ENCODE results near the gene FREY1. TPM values are rescaled to one million over a fixed set of nuclear protein-coding genes. Genes with fewer than 3 reads are reported as not detected.

Gene FREY1
- total and polyA plus RNA-seq, 9 of the 15 experiments (the other 6 are each of a cell fraction or from before 2014, with no cell fraction given): 0.25 to 1.5 (median 1.1) TPM; not detected in 5

- FAIRE-seq: peak; percentile 93
- CTCF ChIA-PET (ENCODE audit: low intra/inter-chr PET ratio): no interaction called here
- TF ChIP-seq CHD4 (IDR thresholded peaks at IDR 0.05; ENCODE audit: insufficient read depth, insufficient replicate concordance, low read depth, low read length, poor library complexity, severe bottlenecking): no peak
- TF ChIP-seq ZEB2 (IDR thresholded peaks at IDR 0.05): no peak
- TF ChIP-seq TBP (optimal IDR thresholded peaks at IDR 0.05; ENCODE audit: low read depth, low read length): peak; percentile 77
- TF ChIP-seq MGA (IDR thresholded peaks at IDR 0.05): no peak
- peak; percentile 99 for TF ChIP-seq GABPB1 (CRISPR knock-in tag; IDR thresholded peaks at IDR 0.05)
- no peak for TF ChIP-seq ZNF551 (CRISPR knock-in tag; IDR thresholded peaks at IDR 0.05)
Observed at GRCh38 chr11:45917623-45918330, 10.7 kb upstream of the FREY1 start, which contains the start of gene PEX16. Gene PEX16, minus strand, starts transcription at chr11:45917877. Its CDS starts 66 bp downstream, at chr11:45917811.

More at GRCh38 chr11:45917623-45918330, 10.7 kb upstream of the FREY1 start, which contains the start of gene PEX16:
- peak within 1 kb of the TSS; percentile 94 for H3K4me2 ChIP-seq (ENCODE audit: insufficient read depth, low read length)
- peaks cover 6 to 50% of the 10 kb centered on the region in 2 experiments for H3K4me1 ChIP-seq (replicated peaks in 1 of 2; ENCODE audit: control insufficient read depth in 2 of 2, insufficient read depth in 2 of 2, low read length in 2 of 2)
- H3K36me3 ChIP-seq (ENCODE audit: control insufficient read depth, insufficient read depth, low read length): peaks cover 35% of the 10 kb centered on the region; the same call in 2 of the 3 replicates
- intact Hi-C loops (cut with micrococcal nuclease): no loop called here
- POLR2A ChIA-PET: interaction anchor here (0.6 to 1.1 kb wide), 13 partner anchors 9 to 263 kb away, joined by 3 to 8 read pairs (median 3); no protein-coding TSS in a partner anchor
- in situ Hi-C loops (cut with MboI): no loop called here
- peak within 1 kb of the TSS; percentile 79 to 93 for H3K9ac ChIP-seq (ENCODE audit: insufficient read depth in 1 of 2, low read depth in 2 of 2, low read length in 2 of 2)
- WGBS (ENCODE audit: insufficient coverage, low coverage, missing lambda C conversion rate): 1% methylated on average over 45 of the region's 45 CpGs
- peak within 1 kb of the TSS; percentile 89 for H2AFZ ChIP-seq (ENCODE audit: low read depth, low read length)
- H3K9me1 ChIP-seq (ENCODE audit: control insufficient read depth, insufficient read depth, low read length): no peaks in the 10 kb centered on the region
- H3K27me3 ChIP-seq (ENCODE audit: control insufficient read depth in 2 of 2, insufficient read depth in 2 of 2, low read length in 2 of 2): no peaks in the 10 kb centered on the region
- no peaks in the 10 kb centered on the region for H3K9me3 ChIP-seq (replicated peaks; ENCODE audit: control insufficient read depth, insufficient read depth, low read depth, low read length)
- H3K27ac ChIP-seq (ENCODE audit: extremely low read depth, low read depth, low read length): peak within 1 kb of the TSS; percentile 88
- DNase-seq (ENCODE audit: extremely low read depth in 1 of 4, low spot score in 3 of 4): peak; percentile 96 to 97 (median 97)
- ATAC-seq: peak; percentile 82
- H3K79me2 ChIP-seq (ENCODE audit: control insufficient read depth, insufficient read depth, low read length): peaks cover 14% of the 10 kb centered on the region
- H4K20me1 ChIP-seq (replicated peaks; ENCODE audit: control insufficient read depth, insufficient read depth, low read length): no peaks in the 10 kb centered on the region
- peak within 1 kb of the TSS; percentile 72 for H3K4me3 ChIP-seq
- BruUV-seq (replicated peaks): TSS peak; percentile 55

Data from K562 (cell line).